ENCODE results near the gene EIF3C.
"Not testable (repeated sequence)": the region's sequence is repeated elsewhere in the genome, so short reads cannot be mapped to it uniquely, and the experiment has no call there.

EIF3C gene

DNA sequence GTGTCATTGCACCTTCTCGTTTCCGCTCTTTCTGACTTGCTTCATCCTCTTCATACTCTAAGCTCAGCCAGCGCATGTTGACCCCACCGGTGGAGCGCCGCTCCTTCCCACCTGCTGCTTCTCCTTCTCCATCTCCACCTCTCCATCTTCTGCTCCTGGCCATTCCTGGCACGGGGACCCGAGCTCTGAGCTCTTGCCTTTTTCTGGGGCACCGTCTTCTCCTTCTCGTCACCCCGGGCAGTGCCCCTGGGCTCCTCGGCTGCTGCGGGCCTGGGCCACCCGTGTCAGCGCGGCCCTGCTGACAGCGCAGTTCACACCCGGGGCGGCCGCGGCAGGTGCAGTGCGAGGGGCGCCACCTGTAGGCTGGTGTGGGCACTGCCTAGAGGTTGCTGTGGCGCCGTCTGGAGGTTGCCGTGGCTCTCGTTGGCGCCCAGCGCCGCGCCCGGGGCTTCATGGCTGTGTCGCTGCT, 38.8 kb downstream of the EIF3C start:
- not testable (repeated sequence) for DNase-seq

DNA sequence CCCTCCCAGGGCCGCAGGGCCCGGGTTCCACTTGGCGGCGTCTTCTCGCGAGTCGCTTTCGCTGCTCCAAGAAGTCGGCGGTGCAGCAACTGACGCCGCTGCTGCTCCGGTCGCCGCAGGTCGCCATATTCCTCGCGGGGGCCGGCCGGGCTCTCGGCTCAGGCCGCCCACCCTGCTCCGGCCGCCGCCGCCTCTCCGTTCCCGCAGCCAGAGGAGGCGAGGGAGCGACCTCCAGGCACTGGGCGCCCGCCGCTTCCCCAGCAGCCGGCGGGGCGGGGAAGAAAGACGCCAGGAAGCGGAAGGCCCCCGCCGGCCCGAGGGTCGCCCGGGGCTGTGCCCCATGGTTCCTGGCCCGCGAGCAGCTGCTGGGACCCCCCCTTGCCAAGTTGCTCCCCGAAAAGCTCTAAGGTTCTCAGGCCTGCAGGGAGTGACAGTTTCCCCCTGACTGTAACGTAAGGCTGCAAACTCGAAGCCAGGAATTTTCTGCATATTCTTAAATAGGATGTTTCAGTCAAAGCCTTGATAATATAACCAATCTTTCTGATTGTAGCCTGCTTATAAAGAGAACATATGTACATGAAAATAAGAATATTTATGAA, 39.3 kb downstream of the EIF3C start:
- DNase-seq: not testable (repeated sequence)

DNA sequence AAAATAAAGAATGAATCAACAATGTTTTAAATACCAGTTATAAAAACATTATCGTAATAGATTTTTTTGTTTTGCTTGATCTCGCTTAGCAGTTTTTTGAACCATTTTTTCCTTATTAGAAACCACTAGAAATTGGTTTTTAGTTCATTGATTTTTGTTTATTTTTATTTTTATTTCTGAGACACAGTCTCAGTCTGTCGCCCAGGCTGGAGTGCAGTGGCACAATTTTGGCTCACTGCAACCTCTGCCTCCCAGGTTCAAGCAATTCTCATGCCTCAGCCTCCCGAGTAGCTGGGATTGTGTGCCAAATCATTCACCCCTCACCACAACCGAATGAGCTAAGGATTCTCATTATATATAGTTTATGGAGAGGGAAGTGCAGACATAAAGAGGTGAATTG, 40.2 kb downstream of the EIF3C start, which contains the start of gene NPIPB9:
TSS of gene NPIPB9 (plus strand) at position 301 of the 400 bp plus-strand sequence.
- DNase-seq: not testable (repeated sequence)

DNA sequence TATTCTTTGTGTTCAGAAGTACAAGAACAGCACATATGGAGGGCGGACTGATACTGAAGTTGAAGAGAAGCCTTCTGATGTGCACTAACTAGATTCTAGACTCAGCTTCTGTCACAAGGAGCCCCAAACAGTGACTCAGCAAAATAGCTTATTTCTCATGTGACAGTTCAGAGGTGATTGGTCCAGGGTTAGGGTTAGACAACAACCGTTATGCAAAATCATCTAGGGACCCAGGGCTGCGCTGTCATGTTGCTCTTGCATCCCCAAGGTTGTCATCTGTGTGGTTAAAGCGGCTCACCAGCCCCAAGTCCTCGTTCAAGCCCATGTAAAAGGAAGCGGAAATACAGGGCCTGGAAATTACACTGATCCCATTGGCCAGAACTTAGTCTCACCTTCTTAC, 70.4 kb downstream of the EIF3C start:
- not testable (repeated sequence) for DNase-seq

DNA sequence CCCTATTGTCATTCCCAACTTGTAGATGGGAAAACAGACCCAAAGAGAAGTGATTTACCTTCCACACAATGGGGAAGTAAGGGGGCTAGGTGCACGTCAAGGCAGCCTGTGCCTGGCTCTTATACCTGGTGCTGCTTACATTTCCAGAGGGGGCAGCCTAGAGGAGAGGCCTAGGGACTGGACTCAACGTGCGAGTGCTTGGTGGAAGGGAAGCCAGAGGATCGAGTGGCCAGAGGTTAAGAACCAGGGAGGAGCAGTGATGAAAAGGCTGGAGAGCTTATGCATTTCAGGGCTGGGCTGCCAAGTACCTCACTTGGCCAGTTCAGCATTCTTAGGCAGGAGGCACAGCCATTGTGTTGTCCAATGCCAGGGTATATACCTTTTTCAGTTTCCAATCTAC, 71.1 kb downstream of the EIF3C start:
- not testable (repeated sequence) for DNase-seq

Data from NK-92 treated with Interleukin-12 subunit alpha and Interleukin-12 subunit beta, amount 100 ng/mL, for 24 hours (cell line).